GM23338 (cell line): ENCODE data around the gene TMEM190. TPM values are rescaled to one million over a fixed set of nuclear protein-coding genes. Genes with fewer than 3 reads are reported as not detected.

ENCODE experiments used
- ATAC-seq: fragments of 200-7000 bp; cut with Tn5 transposase; 3 replicates; pipeline ENCODE4 v1.9.1; 2020
- DNase-seq: peaks from one replicate; pipeline ENCODE4 v3.0.0-alpha.2; 2015; ENCODE audit warnings: low spot score
- H2AFZ ChIP-seq: fragments of 200-600 bp; sonication (generic); 2 replicates; pipeline ENCODE4 v1.8.0; 2016; ENCODE audit warnings: antibody characterized with exemption, mild to moderate bottlenecking, moderate library complexity
- H3F3A ChIP-seq: fragments of 200-600 bp; sonication (generic); replicated peaks from 2 replicates; pipeline ENCODE4 v1.8.0; 2017; ENCODE audit warnings: antibody characterized with exemption, mixed run types, low read depth
- H3K27ac ChIP-seq: fragments of 200-600 bp; sonication (generic); 2 replicates; pipeline ENCODE4 v1.6.1; 2016; ENCODE audit warnings: low read depth
- H3K27me3 ChIP-seq: fragments of 200-600 bp; sonication (generic); 2 replicates; pipeline ENCODE4 v1.8.0; 2016; ENCODE audit warnings: mild to moderate bottlenecking, mixed run types, moderate library complexity; ENCODE audit not compliant: insufficient read depth
- H3K36me3 ChIP-seq: fragments of 200-600 bp; sonication (generic); 2 replicates; pipeline ENCODE4 v1.8.0; 2016; ENCODE audit warnings: mild to moderate bottlenecking; ENCODE audit not compliant: insufficient read depth
- H3K4me1 ChIP-seq: fragments of 200-600 bp; sonication (generic); 2 replicates; pipeline ENCODE4 v1.8.0; 2016; ENCODE audit warnings: mild to moderate bottlenecking, moderate library complexity; ENCODE audit not compliant: insufficient read depth
- H3K4me2 ChIP-seq: fragments of 200-600 bp; sonication (generic); 2 replicates; pipeline ENCODE4 v1.7.1; 2017; ENCODE audit warnings: mixed run types
- H3K4me3 ChIP-seq: fragments of 200-600 bp; sonication (generic); 2 replicates; pipeline ENCODE4 v1.6.1; 2016; ENCODE audit warnings: mixed run types
- H3K79me2 ChIP-seq: fragments of 200-600 bp; sonication (generic); replicated peaks from 2 replicates; pipeline ENCODE4 v1.8.0; 2017; ENCODE audit warnings: mild to moderate bottlenecking; ENCODE audit not compliant: insufficient read depth
- H3K9me2 ChIP-seq: fragments of 200-600 bp; sonication (generic); 2 replicates; pipeline ENCODE4 v1.8.0; 2017; ENCODE audit not compliant: insufficient read depth
- H4K20me1 ChIP-seq: fragments of 200-600 bp; sonication (generic); replicated peaks from 2 replicates; pipeline ENCODE4 v1.8.0; 2017; ENCODE audit warnings: mild to moderate bottlenecking; ENCODE audit not compliant: insufficient read depth
- H3K27ac Mint-ChIP-seq: 2 replicates; pipeline ENCODE4 v1.8.0; 2020; ENCODE audit warnings: inconsistent platforms, mild to moderate bottlenecking, moderate library complexity, mixed read lengths
- H3K27me3 Mint-ChIP-seq: 3 replicates; pipeline ENCODE4 v1.8.0; 2022; ENCODE audit warnings: low read depth, mild to moderate bottlenecking, moderate library complexity, mixed read lengths, inconsistent platforms; ENCODE audit not compliant: insufficient read depth, poor library complexity
- H3K36me3 Mint-ChIP-seq: 3 replicates; pipeline ENCODE4 v1.8.0; 2021; ENCODE audit warnings: low read depth, mild to moderate bottlenecking, inconsistent platforms, moderate library complexity, mixed read lengths
- H3K4me1 Mint-ChIP-seq: 3 replicates; pipeline ENCODE4 v1.8.0; 2020; ENCODE audit warnings: mild to moderate bottlenecking, inconsistent platforms, mixed read lengths
- H3K4me3 Mint-ChIP-seq: 3 replicates; pipeline ENCODE4 v1.8.0; 2021; ENCODE audit warnings: moderate library complexity, mild to moderate bottlenecking, inconsistent platforms, mixed read lengths
- H3K9me3 Mint-ChIP-seq: 3 replicates; pipeline ENCODE4 v1.8.0; 2020; ENCODE audit warnings: moderate library complexity, mild to moderate bottlenecking, inconsistent platforms, mixed read lengths
- CREB1 ChIP-seq: fragments of 250-450 bp; sonication (Bioruptor Pico); IDR thresholded peaks from 2 replicates; pipeline ENCODE4 v1.5.0; 2020; ENCODE audit warnings: low read depth, mild to moderate bottlenecking, moderate library complexity
- CTCF ChIP-seq, 2 experiments: fragments of 200-600 bp in 1 of 2; sonication (generic) in 1 of 2; conservative IDR thresholded peaks; 2 replicates each; pipeline versions ENCODE4 v1.5.1 to v1.6.1; 2016 to 2017; ENCODE audit warnings: antibody characterized with exemption in 2 of 2, low read depth in 2 of 2, mild to moderate bottlenecking in 2 of 2, moderate library complexity in 1 of 2
- EZH2 ChIP-seq: fragments of 200-600 bp; sonication (generic); IDR thresholded peaks from one replicate; pipeline ENCODE4 v1.8.0; 2017; ENCODE audit warnings: antibody characterized with exemption, mild to moderate bottlenecking, low read depth; ENCODE audit not compliant: unreplicated experiment
- EZH2phosphoT487 ChIP-seq: fragments of 200-600 bp; sonication (generic); IDR thresholded peaks from one replicate; pipeline ENCODE4 v1.8.1; 2018; ENCODE audit warnings: antibody characterized with exemption; ENCODE audit not compliant: unreplicated experiment
- JUNB ChIP-seq: IDR thresholded peaks from one replicate; pipeline ENCODE4 v1.6.1; 2016; ENCODE audit warnings: antibody characterized with exemption; ENCODE audit not compliant: unreplicated experiment
- NANOG ChIP-seq: IDR thresholded peaks from 2 replicates; pipeline ENCODE4 v1.6.1; 2016; ENCODE audit warnings: antibody characterized with exemption, borderline replicate concordance
- POLR2AphosphoS5 ChIP-seq: IDR thresholded peaks from 2 replicates; pipeline ENCODE4 v1.6.1; 2016; ENCODE audit warnings: antibody characterized with exemption, low read depth
- STAT1 ChIP-seq: IDR thresholded peaks from one replicate; pipeline ENCODE4 v1.6.1; 2016; ENCODE audit warnings: antibody characterized with exemption; ENCODE audit not compliant: unreplicated experiment
- ZNF114 ChIP-seq: fragments of 250-450 bp; sonication (Bioruptor Pico); IDR thresholded peaks from 2 replicates; pipeline ENCODE4 v1.5.0; 2020; ENCODE audit warnings: mild to moderate bottlenecking, moderate library complexity
- ZNF331 ChIP-seq: fragments of 250-450 bp; sonication (Bioruptor Pico); IDR thresholded peaks from 2 replicates; pipeline ENCODE4 v1.5.0; 2020; ENCODE audit warnings: low read depth, mild to moderate bottlenecking, moderate library complexity
- ZNF462 ChIP-seq: fragments of 250-450 bp; sonication (Bioruptor Pico); IDR thresholded peaks from 2 replicates; pipeline ENCODE4 v1.5.0; 2020; ENCODE audit warnings: mild to moderate bottlenecking, moderate library complexity
- polyA plus RNA-seq: library from polyadenylated mRNA; unstranded; fragments of >200 nt; fragmentation: Nextera tagmentation; extraction: Ambion mirVana; gene quantifications from 2 replicates; pipeline ENCODE4 v1.2.1, GENCODE V29; 2016
- total RNA-seq: library from RNA; depleted of rRNA; stranded (reverse); fragments of >200 nt; shearing (Covaris generic); gene quantifications from 2 replicates; pipeline ENCODE4 v1.2.3, GENCODE V29; 2014
- TF ChIP-seq, protein P1 (sequence below): IDR thresholded peaks from one replicate; pipeline ENCODE4 v1.6.1; 2018; ENCODE audit warnings: antibody characterized with exemption; ENCODE audit not compliant: unreplicated experiment
- TF ChIP-seq, protein P2 (sequence below): IDR thresholded peaks from 2 replicates; pipeline ENCODE4 v1.6.1; 2016; ENCODE audit warnings: antibody characterized with exemption

Gene TMEM190
- total and polyA plus RNA-seq, 2 experiments from 2014 or later = 4.8 TPM; not detected in 1

DNA sequence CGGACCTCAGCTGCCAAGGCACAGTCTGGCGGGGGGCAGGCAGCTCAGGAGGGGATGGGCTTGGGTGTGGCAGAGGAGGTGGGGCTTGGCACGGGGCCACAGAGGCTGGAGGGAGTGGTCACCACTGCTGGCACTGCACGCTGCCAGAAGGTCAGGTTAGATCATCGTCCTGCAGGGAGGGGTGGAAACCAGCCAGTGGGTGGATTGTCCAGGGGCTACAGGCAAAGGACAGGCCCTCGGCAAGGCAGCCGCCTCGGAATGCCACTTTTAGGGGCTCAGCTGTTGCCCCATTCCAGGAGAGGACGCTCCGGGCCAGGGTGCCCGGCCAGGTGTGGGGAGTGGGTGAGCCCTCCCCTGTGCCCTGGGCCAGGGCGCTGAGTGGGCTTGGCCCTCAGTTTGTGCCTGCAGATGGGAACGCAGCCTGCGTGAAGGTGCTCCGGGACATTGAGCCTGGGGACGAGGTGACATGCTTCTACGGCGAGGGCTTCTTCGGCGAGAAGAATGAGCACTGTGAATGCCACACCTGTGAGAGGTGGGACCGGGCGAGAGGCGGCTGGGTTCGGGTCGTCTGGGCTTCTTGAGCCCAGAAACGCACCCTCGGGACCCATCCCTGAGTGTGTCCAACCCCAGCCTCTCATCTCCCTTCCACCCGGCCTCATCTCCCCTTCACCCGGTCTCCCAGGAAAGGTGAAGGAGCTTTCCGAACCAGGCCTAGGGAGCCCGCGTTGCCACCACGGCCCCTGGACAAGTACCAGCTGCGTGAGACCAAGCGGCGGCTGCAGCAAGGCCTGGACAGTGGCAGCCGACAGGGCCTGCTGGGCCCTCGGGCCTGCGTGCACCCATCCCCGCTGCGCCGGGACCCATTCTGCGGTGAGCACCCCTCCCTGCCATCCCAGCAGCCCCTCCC, 30.6 kb upstream of the TMEM190 start:
- H3F3A ChIP-seq = peaks cover 17% of the 10 kb centered on the region
- H3K9me2 ChIP-seq = no peaks in the 10 kb centered on the region
- Mint-ChIP-seq H3K27ac (peak overlapping the region; percentile 48; the same call in 1 of the 2 replicates), H3K4me1 (peaks cover 46% of the 10 kb centered on the region), H3K27me3 (peaks cover 25% of the 10 kb centered on the region), H3K4me3 (no peak overlapping the region), H3K9me3 (no peaks in the 10 kb centered on the region), H3K36me3 (peaks cover 39% of the 10 kb centered on the region)
- no peak overlapping the region for H2AFZ ChIP-seq
- TF ChIP-seq STAT1 = no peak
- TF ChIP-seq, protein P1, sequence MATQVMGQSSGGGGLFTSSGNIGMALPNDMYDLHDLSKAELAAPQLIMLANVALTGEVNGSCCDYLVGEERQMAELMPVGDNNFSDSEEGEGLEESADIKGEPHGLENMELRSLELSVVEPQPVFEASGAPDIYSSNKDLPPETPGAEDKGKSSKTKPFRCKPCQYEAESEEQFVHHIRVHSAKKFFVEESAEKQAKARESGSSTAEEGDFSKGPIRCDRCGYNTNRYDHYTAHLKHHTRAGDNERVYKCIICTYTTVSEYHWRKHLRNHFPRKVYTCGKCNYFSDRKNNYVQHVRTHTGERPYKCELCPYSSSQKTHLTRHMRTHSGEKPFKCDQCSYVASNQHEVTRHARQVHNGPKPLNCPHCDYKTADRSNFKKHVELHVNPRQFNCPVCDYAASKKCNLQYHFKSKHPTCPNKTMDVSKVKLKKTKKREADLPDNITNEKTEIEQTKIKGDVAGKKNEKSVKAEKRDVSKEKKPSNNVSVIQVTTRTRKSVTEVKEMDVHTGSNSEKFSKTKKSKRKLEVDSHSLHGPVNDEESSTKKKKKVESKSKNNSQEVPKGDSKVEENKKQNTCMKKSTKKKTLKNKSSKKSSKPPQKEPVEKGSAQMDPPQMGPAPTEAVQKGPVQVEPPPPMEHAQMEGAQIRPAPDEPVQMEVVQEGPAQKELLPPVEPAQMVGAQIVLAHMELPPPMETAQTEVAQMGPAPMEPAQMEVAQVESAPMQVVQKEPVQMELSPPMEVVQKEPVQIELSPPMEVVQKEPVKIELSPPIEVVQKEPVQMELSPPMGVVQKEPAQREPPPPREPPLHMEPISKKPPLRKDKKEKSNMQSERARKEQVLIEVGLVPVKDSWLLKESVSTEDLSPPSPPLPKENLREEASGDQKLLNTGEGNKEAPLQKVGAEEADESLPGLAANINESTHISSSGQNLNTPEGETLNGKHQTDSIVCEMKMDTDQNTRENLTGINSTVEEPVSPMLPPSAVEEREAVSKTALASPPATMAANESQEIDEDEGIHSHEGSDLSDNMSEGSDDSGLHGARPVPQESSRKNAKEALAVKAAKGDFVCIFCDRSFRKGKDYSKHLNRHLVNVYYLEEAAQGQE = no peak
- TF ChIP-seq CTCF (conservative IDR thresholded peaks at IDR 0.05; ENCODE audit: low read depth in 2 of 2) = no peak
- no peak for TF ChIP-seq ZNF114 (CRISPR knock-in tag)
- TF ChIP-seq, protein P2, sequence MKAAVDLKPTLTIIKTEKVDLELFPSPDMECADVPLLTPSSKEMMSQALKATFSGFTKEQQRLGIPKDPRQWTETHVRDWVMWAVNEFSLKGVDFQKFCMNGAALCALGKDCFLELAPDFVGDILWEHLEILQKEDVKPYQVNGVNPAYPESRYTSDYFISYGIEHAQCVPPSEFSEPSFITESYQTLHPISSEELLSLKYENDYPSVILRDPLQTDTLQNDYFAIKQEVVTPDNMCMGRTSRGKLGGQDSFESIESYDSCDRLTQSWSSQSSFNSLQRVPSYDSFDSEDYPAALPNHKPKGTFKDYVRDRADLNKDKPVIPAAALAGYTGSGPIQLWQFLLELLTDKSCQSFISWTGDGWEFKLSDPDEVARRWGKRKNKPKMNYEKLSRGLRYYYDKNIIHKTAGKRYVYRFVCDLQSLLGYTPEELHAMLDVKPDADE = no peak
- TF ChIP-seq EZH2phosphoT487 = no peak
- no peak for TF ChIP-seq EZH2
- TF ChIP-seq CREB1 (CRISPR knock-in tag) = no peak
- TF ChIP-seq ZNF331 (CRISPR knock-in tag) = no peak
- no peak for TF ChIP-seq POLR2AphosphoS5
- TF ChIP-seq NANOG = no peak
- TF ChIP-seq JUNB = no peak
- TF ChIP-seq ZNF462 (CRISPR knock-in tag) = no peak
- DNase-seq = no peak
- no peak overlapping the region for H3K27ac ChIP-seq
- H3K79me2 ChIP-seq = no peaks in the 10 kb centered on the region
- H3K36me3 ChIP-seq = no peaks in the 10 kb centered on the region; the same call in 1 of the 2 replicates
- H4K20me1 ChIP-seq = 0 out of 2 replicates have a peak, but pooled peaks cover 3% of the 10 kb centered on the region
- H3K27me3 ChIP-seq = peaks cover 3% of the 10 kb centered on the region; the same call in 1 of the 2 replicates
- peaks cover 43% of the 10 kb centered on the region for H3K4me1 ChIP-seq
- no peak for ATAC-seq
- no peak overlapping the region for H3K4me2 ChIP-seq
- H3K4me3 ChIP-seq = no peak overlapping the region
